HEK293 (cell line): Measurements from ENCODE around the gene USP37.

Source experiments
- BCL11A ChIP-seq: fragments of 450-650 bp; formaldehyde crosslinking; IDR thresholded peaks from 2 replicates; pipeline ENCODE4 v1.5.1; 2016; ENCODE audit warnings: low read depth, missing biosample characterization, missing genetic modification characterization
- EGR2 ChIP-seq: fragments of 450-650 bp; formaldehyde crosslinking; IDR thresholded peaks from 2 replicates; pipeline ENCODE4 v1.5.1; 2016; ENCODE audit warnings: low read depth, missing biosample characterization, missing genetic modification characterization
- FEZF1 ChIP-seq: fragments of 450-650 bp; formaldehyde crosslinking; IDR thresholded peaks from 2 replicates; pipeline ENCODE4 v1.5.1; 2016; ENCODE audit warnings: missing biosample characterization, missing genetic modification characterization
- GLIS2 ChIP-seq: fragments of 450-650 bp; formaldehyde crosslinking; IDR thresholded peaks from 2 replicates; pipeline ENCODE4 v1.5.1; 2016; ENCODE audit warnings: missing biosample characterization, missing genetic modification characterization
- KLF1 ChIP-seq: fragments of 450-650 bp; formaldehyde crosslinking; IDR thresholded peaks from 2 replicates; pipeline ENCODE4 v1.5.1; 2016; ENCODE audit warnings: missing biosample characterization, missing genetic modification characterization
- OVOL3 ChIP-seq: fragments of 450-650 bp; formaldehyde crosslinking; IDR thresholded peaks from 2 replicates; pipeline ENCODE4 v1.5.1; 2016; ENCODE audit warnings: missing biosample characterization, missing genetic modification characterization
- PRDM1 ChIP-seq: fragments of 450-650 bp; formaldehyde crosslinking; IDR thresholded peaks from 2 replicates; pipeline ENCODE4; 2016; ENCODE audit warnings: missing biosample characterization, missing genetic modification characterization
- SP3 ChIP-seq: fragments of 450-650 bp; formaldehyde crosslinking; IDR thresholded peaks from 2 replicates; pipeline ENCODE4 v1.5.1; 2016; ENCODE audit warnings: missing biosample characterization, missing genetic modification characterization
- WT1 ChIP-seq: fragments of 450-650 bp; formaldehyde crosslinking; IDR thresholded peaks from 2 replicates; pipeline ENCODE4 v1.5.1; 2016; ENCODE audit warnings: missing biosample characterization, missing genetic modification characterization
- YY1 ChIP-seq: fragments of 450-650 bp; formaldehyde crosslinking; IDR thresholded peaks from 2 replicates; pipeline ENCODE4 v1.5.1; 2018; ENCODE audit warnings: missing biosample characterization, missing genetic modification characterization
- ZBTB20 ChIP-seq: fragments of 450-650 bp; formaldehyde crosslinking; IDR thresholded peaks from 2 replicates; pipeline ENCODE4 v1.5.1; 2016; ENCODE audit warnings: missing biosample characterization, missing genetic modification characterization
- ZNF133 ChIP-seq: fragments of 450-650 bp; formaldehyde crosslinking; IDR thresholded peaks from 2 replicates; pipeline ENCODE4 v1.5.1; 2016; ENCODE audit warnings: missing biosample characterization, missing genetic modification characterization
- ZNF140 ChIP-seq: fragments of 450-650 bp; formaldehyde crosslinking; IDR thresholded peaks from 2 replicates; pipeline ENCODE4 v1.5.1; 2016; ENCODE audit warnings: missing biosample characterization, missing genetic modification characterization
- ZNF292 ChIP-seq: fragments of 450-650 bp; formaldehyde crosslinking; IDR thresholded peaks from 2 replicates; pipeline ENCODE4 v1.5.1; 2016; ENCODE audit warnings: low read depth, missing biosample characterization, missing genetic modification characterization, borderline replicate concordance
- ZNF350 ChIP-seq: fragments of 450-650 bp; formaldehyde crosslinking; IDR thresholded peaks from 2 replicates; pipeline ENCODE4 v1.5.0; 2017; ENCODE audit warnings: missing biosample characterization, mild to moderate bottlenecking, missing genetic modification characterization
- ZNF354C ChIP-seq: fragments of 450-650 bp; formaldehyde crosslinking; IDR thresholded peaks from 2 replicates; pipeline ENCODE4 v1.5.1; 2016; ENCODE audit warnings: missing biosample characterization, missing genetic modification characterization, low read depth, borderline replicate concordance
- ZNF366 ChIP-seq: fragments of 450-650 bp; formaldehyde crosslinking; conservative IDR thresholded peaks from 2 replicates; pipeline ENCODE4 v1.5.1; 2016; ENCODE audit warnings: missing biosample characterization, missing genetic modification characterization
- ZNF394 ChIP-seq: fragments of 450-650 bp; formaldehyde crosslinking; IDR thresholded peaks from 2 replicates; pipeline ENCODE4 v1.5.1; 2016; ENCODE audit warnings: missing biosample characterization, missing genetic modification characterization, mild to moderate bottlenecking, moderate library complexity, borderline replicate concordance
- ZNF561 ChIP-seq: fragments of 450-650 bp; IDR thresholded peaks from 2 replicates; pipeline ENCODE4 v1.5.1; 2018; ENCODE audit warnings: missing biosample characterization, missing genetic modification characterization, borderline replicate concordance
- ZNF571 ChIP-seq: fragments of 450-650 bp; formaldehyde crosslinking; IDR thresholded peaks from 2 replicates; pipeline ENCODE4 v1.5.0; 2017; ENCODE audit warnings: missing biosample characterization, missing genetic modification characterization
- ZNF777 ChIP-seq: fragments of 450-650 bp; formaldehyde crosslinking; IDR thresholded peaks from 2 replicates; pipeline ENCODE4 v1.5.1; 2017; ENCODE audit warnings: missing biosample characterization, missing genetic modification characterization, borderline replicate concordance
- TF ChIP-seq, protein P1 (sequence below): fragments of 450-650 bp; formaldehyde crosslinking; IDR thresholded peaks from 2 replicates; pipeline ENCODE4 v1.5.1; 2016; ENCODE audit warnings: missing biosample characterization, missing genetic modification characterization
- TF ChIP-seq, protein P2 (sequence below): fragments of 450-650 bp; formaldehyde crosslinking; IDR thresholded peaks from 2 replicates; pipeline ENCODE4 v1.5.1; 2016; ENCODE audit warnings: missing biosample characterization, missing genetic modification characterization
- TF ChIP-seq, protein P3 (sequence below): fragments of 450-650 bp; formaldehyde crosslinking; IDR thresholded peaks from 2 replicates; pipeline ENCODE4 v1.5.1; 2016; ENCODE audit warnings: missing biosample characterization, missing genetic modification characterization
- TF ChIP-seq, protein P4 (sequence below): fragments of 450-650 bp; formaldehyde crosslinking; IDR thresholded peaks from 2 replicates; pipeline ENCODE4 v1.5.1; 2017; ENCODE audit warnings: missing biosample characterization, missing genetic modification characterization
- TF ChIP-seq, protein P5 (sequence below): sonication (generic); formaldehyde crosslinking; IDR thresholded peaks from 2 replicates; pipeline ENCODE4 v1.8.1; 2022; ENCODE audit warnings: mild to moderate bottlenecking, moderate library complexity, missing genetic modification reagents
- TF ChIP-seq, protein P6 (sequence below): fragments of 450-650 bp; formaldehyde crosslinking; IDR thresholded peaks from 2 replicates; pipeline ENCODE4 v1.5.1; 2016; ENCODE audit warnings: missing biosample characterization, missing genetic modification characterization

USP37 gene

DNA sequence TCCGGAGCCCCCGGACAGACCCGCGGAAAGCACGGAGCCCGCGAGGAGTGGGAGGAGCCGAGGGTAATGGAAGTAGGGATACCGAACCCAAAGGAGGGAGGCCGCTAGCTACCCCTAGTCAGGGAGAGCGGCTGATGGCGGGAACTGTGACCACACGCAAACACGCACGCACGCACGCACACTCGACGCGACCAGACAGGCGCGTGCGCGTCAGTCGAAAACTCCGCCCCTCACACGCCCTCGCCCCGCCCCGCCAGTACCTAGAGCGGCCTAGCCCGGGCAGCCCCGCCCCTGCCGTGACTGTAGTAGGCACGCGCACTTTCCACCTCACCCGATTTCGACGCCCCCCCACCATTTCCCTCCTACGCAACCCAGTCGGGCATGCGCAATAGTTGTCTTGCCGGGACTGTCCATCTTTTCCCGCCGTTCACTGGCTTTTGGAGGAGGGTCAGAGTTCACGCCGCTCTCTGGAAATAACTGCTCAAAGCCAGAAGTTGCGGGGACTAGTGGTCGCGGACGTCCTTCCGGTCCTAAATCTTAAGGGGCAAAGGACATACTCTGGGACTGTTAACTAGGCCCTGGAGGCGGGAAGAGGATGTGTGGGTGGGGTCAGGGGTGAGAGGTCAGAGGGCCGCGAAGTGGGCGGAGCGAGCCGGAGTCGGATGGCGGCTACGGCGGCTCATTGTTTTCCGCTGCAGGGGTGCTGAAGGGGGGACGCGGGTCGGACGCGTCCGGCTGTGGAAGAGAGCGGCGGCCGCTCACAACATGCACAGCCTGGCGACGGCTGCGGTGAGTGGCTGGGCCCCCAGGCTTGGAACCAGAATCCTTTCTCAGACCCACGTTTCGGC lies at the start of gene USP37, which contains the start of gene CNOT9 (continued):
- TF ChIP-seq GLIS2 (peak; percentile 84), OVOL3 (tag by site-specific recombination) (no peak), ZNF350 (tag by site-specific recombination) (no peak), ZNF140 (no peak), ZNF354C (tag by site-specific recombination) (no peak), ZNF133 (tag by site-specific recombination) (no peak), SP3 (tag by site-specific recombination) (peak; percentile 98), ZNF561 (tag by site-specific recombination) (0 out of 2 replicates have a peak, but pooled peaks have one; percentile 25), ZNF777 (tag by site-specific recombination) (no peak), ZNF571 (tag by site-specific recombination) (no peak), ZNF366 (peak; percentile 90), EGR2 (peak; percentile 97), KLF1 (tag by site-specific recombination) (peak; percentile 72), BCL11A (tag by site-specific recombination) (peak; percentile 100), WT1 (tag by site-specific recombination) (peak; percentile 61), YY1 (tag by site-specific recombination) (peak; percentile 74), ZNF394 (tag by site-specific recombination) (peak; percentile 55; the same call in 1 of the 2 replicates), ZBTB20 (peak; percentile 35; the same call in 1 of the 2 replicates), PRDM1 (tag by site-specific recombination) (no peak), ZNF292 (tag by site-specific recombination) (no peak), FEZF1 (tag by site-specific recombination) (peak; percentile 40)
- TF ChIP-seq, protein P1, sequence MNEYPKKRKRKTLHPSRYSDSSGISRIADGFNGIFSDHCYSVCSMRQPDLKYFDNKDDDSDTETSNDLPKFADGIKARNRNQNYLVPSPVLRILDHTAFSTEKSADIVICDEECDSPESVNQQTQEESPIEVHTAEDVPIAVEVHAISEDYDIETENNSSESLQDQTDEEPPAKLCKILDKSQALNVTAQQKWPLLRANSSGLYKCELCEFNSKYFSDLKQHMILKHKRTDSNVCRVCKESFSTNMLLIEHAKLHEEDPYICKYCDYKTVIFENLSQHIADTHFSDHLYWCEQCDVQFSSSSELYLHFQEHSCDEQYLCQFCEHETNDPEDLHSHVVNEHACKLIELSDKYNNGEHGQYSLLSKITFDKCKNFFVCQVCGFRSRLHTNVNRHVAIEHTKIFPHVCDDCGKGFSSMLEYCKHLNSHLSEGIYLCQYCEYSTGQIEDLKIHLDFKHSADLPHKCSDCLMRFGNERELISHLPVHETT (tag by site-specific recombination): peak; percentile 82; the same call in 1 of the 2 replicates
- TF ChIP-seq, protein P2, sequence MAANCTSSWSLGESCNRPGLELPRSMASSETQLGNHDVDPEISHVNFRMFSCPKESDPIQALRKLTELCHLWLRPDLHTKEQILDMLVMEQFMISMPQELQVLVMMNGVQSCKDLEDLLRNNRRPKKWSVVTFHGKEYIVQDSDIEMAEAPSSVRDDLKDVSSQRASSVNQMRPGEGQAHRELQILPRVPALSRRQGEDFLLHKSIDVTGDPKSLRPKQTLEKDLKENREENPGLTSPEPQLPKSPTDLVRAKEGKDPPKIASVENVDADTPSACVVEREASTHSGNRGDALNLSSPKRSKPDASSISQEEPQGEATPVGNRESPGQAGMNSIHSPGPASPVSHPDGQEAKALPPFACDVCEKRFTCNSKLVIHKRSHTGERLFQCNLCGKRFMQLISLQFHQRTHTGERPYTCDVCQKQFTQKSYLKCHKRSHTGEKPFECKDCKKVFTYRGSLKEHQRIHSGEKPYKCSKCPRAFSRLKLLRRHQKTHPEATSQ: 0 out of 2 replicates have a peak, but pooled peaks have one; percentile 39
- TF ChIP-seq, protein P3, sequence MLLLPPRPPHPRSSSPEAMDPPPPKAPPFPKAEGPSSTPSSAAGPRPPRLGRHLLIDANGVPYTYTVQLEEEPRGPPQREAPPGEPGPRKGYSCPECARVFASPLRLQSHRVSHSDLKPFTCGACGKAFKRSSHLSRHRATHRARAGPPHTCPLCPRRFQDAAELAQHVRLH (tag by site-specific recombination): peak; percentile 11; the same call in 1 of the 2 replicates
- TF ChIP-seq, protein P4, sequence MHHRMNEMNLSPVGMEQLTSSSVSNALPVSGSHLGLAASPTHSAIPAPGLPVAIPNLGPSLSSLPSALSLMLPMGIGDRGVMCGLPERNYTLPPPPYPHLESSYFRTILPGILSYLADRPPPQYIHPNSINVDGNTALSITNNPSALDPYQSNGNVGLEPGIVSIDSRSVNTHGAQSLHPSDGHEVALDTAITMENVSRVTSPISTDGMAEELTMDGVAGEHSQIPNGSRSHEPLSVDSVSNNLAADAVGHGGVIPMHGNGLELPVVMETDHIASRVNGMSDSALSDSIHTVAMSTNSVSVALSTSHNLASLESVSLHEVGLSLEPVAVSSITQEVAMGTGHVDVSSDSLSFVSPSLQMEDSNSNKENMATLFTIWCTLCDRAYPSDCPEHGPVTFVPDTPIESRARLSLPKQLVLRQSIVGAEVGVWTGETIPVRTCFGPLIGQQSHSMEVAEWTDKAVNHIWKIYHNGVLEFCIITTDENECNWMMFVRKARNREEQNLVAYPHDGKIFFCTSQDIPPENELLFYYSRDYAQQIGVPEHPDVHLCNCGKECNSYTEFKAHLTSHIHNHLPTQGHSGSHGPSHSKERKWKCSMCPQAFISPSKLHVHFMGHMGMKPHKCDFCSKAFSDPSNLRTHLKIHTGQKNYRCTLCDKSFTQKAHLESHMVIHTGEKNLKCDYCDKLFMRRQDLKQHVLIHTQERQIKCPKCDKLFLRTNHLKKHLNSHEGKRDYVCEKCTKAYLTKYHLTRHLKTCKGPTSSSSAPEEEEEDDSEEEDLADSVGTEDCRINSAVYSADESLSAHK (tag by site-specific recombination): peak; percentile 37; the same call in 1 of the 2 replicates
- TF ChIP-seq, protein P5, sequence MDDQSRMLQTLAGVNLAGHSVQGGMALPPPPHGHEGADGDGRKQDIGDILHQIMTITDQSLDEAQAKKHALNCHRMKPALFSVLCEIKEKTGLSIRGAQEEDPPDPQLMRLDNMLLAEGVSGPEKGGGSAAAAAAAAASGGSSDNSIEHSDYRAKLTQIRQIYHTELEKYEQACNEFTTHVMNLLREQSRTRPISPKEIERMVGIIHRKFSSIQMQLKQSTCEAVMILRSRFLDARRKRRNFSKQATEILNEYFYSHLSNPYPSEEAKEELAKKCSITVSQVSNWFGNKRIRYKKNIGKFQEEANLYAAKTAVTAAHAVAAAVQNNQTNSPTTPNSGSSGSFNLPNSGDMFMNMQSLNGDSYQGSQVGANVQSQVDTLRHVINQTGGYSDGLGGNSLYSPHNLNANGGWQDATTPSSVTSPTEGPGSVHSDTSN (CRISPR knock-in tag): peak; percentile 79; the same call in 1 of the 2 replicates
- TF ChIP-seq, protein P6, sequence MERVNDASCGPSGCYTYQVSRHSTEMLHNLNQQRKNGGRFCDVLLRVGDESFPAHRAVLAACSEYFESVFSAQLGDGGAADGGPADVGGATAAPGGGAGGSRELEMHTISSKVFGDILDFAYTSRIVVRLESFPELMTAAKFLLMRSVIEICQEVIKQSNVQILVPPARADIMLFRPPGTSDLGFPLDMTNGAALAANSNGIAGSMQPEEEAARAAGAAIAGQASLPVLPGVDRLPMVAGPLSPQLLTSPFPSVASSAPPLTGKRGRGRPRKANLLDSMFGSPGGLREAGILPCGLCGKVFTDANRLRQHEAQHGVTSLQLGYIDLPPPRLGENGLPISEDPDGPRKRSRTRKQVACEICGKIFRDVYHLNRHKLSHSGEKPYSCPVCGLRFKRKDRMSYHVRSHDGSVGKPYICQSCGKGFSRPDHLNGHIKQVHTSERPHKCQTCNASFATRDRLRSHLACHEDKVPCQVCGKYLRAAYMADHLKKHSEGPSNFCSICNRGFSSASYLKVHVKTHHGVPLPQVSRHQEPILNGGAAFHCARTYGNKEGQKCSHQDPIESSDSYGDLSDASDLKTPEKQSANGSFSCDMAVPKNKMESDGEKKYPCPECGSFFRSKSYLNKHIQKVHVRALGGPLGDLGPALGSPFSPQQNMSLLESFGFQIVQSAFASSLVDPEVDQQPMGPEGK (tag by site-specific recombination): peak; percentile 75
